Peyer's patch (tissue), 4 donors: Measurements from ENCODE around the gene MGRN1. TPM values are rescaled to one million over a fixed set of nuclear protein-coding genes. Genes with fewer than 3 reads are reported as not detected.

Experiments used
- DNase-seq, 3 donors: peaks; one replicate each; pipeline ENCODE4 v3.0.0-alpha.2; 2017 to 2019
- H3K27ac ChIP-seq, 4 donors: fragments of 200-600 bp; sonication (generic); one replicate each; pipeline ENCODE4 v1.5.1; 2016 to 2019
- H3K27me3 ChIP-seq, 2 donors: fragments of 200-600 bp; sonication (generic); one replicate each; pipeline ENCODE4 v1.5.1; 2019
- H3K36me3 ChIP-seq, 3 donors: fragments of 200-600 bp; sonication (generic); one replicate each; pipeline ENCODE4 v1.5.1; 2016 to 2019
- H3K4me1 ChIP-seq, 4 donors: fragments of 200-600 bp; sonication (generic); one replicate each; pipeline ENCODE4 v1.5.1; 2016 to 2019
- H3K4me3 ChIP-seq, 4 donors: fragments of 200-600 bp; sonication (generic); 1 replicate in 3 of 4; 2 replicates in 1 of 4; pipeline ENCODE4 v1.5.1; 2016 to 2019; ENCODE audit warnings: mild to moderate bottlenecking in 1 of 4
- H3K9me3 ChIP-seq, 4 donors: fragments of 200-600 bp; sonication (generic); one replicate each; pipeline ENCODE4 v1.5.1; 2016 to 2019; ENCODE audit warnings: mild to moderate bottlenecking in 1 of 4
- CTCF ChIP-seq, 6 experiments: fragments of 450-650 bp in 4 of 6; fragments of 200-600 bp in 2 of 6; sonication (generic) in 1 of 6; IDR thresholded peaks; one replicate each; pipeline ENCODE4 v1.5.1; 2017 to 2019; ENCODE audit warnings: antibody characterized with exemption in 6 of 6, mild to moderate bottlenecking in 3 of 6, moderate library complexity in 1 of 6
- POLR2A ChIP-seq, 2 donors: fragments of 450-650 bp; IDR thresholded peaks; one replicate each; pipeline ENCODE4 v1.5.1; 2017; ENCODE audit warnings: antibody characterized with exemption in 2 of 2, mild to moderate bottlenecking in 2 of 2, moderate library complexity in 2 of 2
- total RNA-seq, 4 donors: library from RNA; depleted of rRNA; stranded (reverse); fragments of >200 nt; gene quantifications; one replicate each; pipeline ENCODE4 v1.1.0, GENCODE V29; 2016

Gene MGRN1
- total RNA-seq, 4 donors from 2014 or later: 74.1 to 147 (median 93.8) TPM

- Histone ChIP-seq H3K4me1 (peaks cover 4 to 60% (median 23%) of the 10 kb centered on the region in 4 donors), H3K36me3 (peaks cover 0 to 9% (median 0%) of the 10 kb centered on the region in 3 donors), H3K27me3 (no peaks in the 10 kb centered on the region), H3K4me3 (peak overlapping the region; percentile 87 to 97 (median 94)), H3K27ac (peak overlapping the region; percentile 80 to 95 (median 94)), H3K9me3 (no peaks in the 10 kb centered on the region)
- no peak for DNase-seq
- TF ChIP-seq CTCF (IDR thresholded peaks at IDR 0.05): no peak
- TF ChIP-seq POLR2A (IDR thresholded peaks at IDR 0.05): no peak
These were observed 10.7 kb upstream of the MGRN1 start for GRCh38 chr16:4613636-4614570.

GRCh38 chr16:4614571-4615383, 9.8 kb upstream of the MGRN1 start, which contains the start of gene UBALD1:
UBALD1 (minus strand) TSS chr16:4614888; CDS start chr16:4614797, 91 bp downstream.
- H3K4me3 ChIP-seq: peak within 1 kb of the TSS; percentile 87 to 97 (median 94)
- peaks cover 4 to 65% (median 23%) of the 10 kb centered on the region in 4 donors for H3K4me1 ChIP-seq
- no peaks in the 10 kb centered on the region for H3K9me3 ChIP-seq
- H3K27ac ChIP-seq: peak within 1 kb of the TSS; percentile 80 to 95 (median 94)
- H3K36me3 ChIP-seq: peaks cover 0 to under 1% (median 0%) of the 10 kb centered on the region in 3 donors
- no peaks in the 10 kb centered on the region for H3K27me3 ChIP-seq
- TF ChIP-seq POLR2A (IDR thresholded peaks at IDR 0.05) (peak; percentile 87 to 98), CTCF (IDR thresholded peaks at IDR 0.05) (no peak)
- DNase-seq: peak; percentile 88 to 95 (median 91)

GRCh38 chr16:4615384-4616046, 9.1 kb upstream of the MGRN1 start:
- H3K36me3 ChIP-seq: no peaks in the 10 kb centered on the region
- H3K27ac ChIP-seq: peak overlapping the region; percentile 80 to 95 (median 94)
- no peak for TF ChIP-seq CTCF (IDR thresholded peaks at IDR 0.05)
- no peak for TF ChIP-seq POLR2A (IDR thresholded peaks at IDR 0.05)
- DNase-seq: no peak
- peaks cover 4 to 65% (median 23%) of the 10 kb centered on the region in 4 donors for H3K4me1 ChIP-seq
- no peaks in the 10 kb centered on the region for H3K9me3 ChIP-seq
- H3K27me3 ChIP-seq: no peaks in the 10 kb centered on the region
- H3K4me3 ChIP-seq: peak overlapping the region; percentile 87 to 97 (median 94)

GRCh38 chr16:4616047-4616811, 8.4 kb upstream of the MGRN1 start:
- TF ChIP-seq CTCF (IDR thresholded peaks at IDR 0.05): peak; percentile 9 to 36 (median 32)
- TF ChIP-seq POLR2A (IDR thresholded peaks at IDR 0.05): peak; percentile 67 to 80
- Histone ChIP-seq H3K27me3 (no peaks in the 10 kb centered on the region), H3K36me3 (no peaks in the 10 kb centered on the region), H3K4me1 (peaks cover 4 to 63% (median 23%) of the 10 kb centered on the region in 4 donors), H3K9me3 (no peaks in the 10 kb centered on the region), H3K27ac (peak overlapping the region; percentile 93 to 99 (median 96)), H3K4me3 (peak overlapping the region; percentile 52 to 97 (median 94))
- peak; percentile 99 to 100 (median 100) for DNase-seq
